Brain microvascular endothelial cell (primary cell): ENCODE results near the gene MBOAT2.
A peak's percentile ranks its signal among the peaks of the same experiment; 100 is the strongest.
"Not testable (repeated sequence)": the region's sequence is repeated elsewhere in the genome, so short reads cannot be mapped to it uniquely, and the experiment has no call there.

ENCODE experiments used
- DNase-seq: peaks from one replicate; pipeline ENCODE4 v3.0.0-alpha.2; 2020
- H3K27ac ChIP-seq: fragments of 250-450 bp; sonication (Bioruptor Pico); 2 replicates; pipeline ENCODE4 v1.5.1; 2020; ENCODE audit warnings: mild to moderate bottlenecking, moderate library complexity
- H3K27me3 ChIP-seq: fragments of 250-450 bp; sonication (Bioruptor Pico); replicated peaks from 2 replicates; pipeline ENCODE4 v1.5.1; 2020; ENCODE audit warnings: mild to moderate bottlenecking
- H3K36me3 ChIP-seq: fragments of 250-450 bp; sonication (Bioruptor Pico); replicated peaks from 2 replicates; pipeline ENCODE4 v1.5.1; 2020; ENCODE audit warnings: mild to moderate bottlenecking
- H3K4me3 ChIP-seq: 2 replicates; pipeline ENCODE4 v1.5.1; 2011; ENCODE audit warnings: low read depth, mild to moderate bottlenecking, control low read depth, low read length, moderate library complexity
- CTCF ChIP-seq: IDR thresholded peaks from 2 replicates; pipeline ENCODE4 v1.5.1; 2011; ENCODE audit warnings: low read depth, mild to moderate bottlenecking, moderate library complexity, low read length, control low read depth, inconsistent platforms; ENCODE audit errors: missing control alignments
- in situ Hi-C: cut with HindIII; loops from 2 replicates; pipeline ENCODE4 v1.10.0; 2017; ENCODE audit warnings: low sequenced_read_pairs, low pct_ligation_motif_present

Gene MBOAT2

DNA sequence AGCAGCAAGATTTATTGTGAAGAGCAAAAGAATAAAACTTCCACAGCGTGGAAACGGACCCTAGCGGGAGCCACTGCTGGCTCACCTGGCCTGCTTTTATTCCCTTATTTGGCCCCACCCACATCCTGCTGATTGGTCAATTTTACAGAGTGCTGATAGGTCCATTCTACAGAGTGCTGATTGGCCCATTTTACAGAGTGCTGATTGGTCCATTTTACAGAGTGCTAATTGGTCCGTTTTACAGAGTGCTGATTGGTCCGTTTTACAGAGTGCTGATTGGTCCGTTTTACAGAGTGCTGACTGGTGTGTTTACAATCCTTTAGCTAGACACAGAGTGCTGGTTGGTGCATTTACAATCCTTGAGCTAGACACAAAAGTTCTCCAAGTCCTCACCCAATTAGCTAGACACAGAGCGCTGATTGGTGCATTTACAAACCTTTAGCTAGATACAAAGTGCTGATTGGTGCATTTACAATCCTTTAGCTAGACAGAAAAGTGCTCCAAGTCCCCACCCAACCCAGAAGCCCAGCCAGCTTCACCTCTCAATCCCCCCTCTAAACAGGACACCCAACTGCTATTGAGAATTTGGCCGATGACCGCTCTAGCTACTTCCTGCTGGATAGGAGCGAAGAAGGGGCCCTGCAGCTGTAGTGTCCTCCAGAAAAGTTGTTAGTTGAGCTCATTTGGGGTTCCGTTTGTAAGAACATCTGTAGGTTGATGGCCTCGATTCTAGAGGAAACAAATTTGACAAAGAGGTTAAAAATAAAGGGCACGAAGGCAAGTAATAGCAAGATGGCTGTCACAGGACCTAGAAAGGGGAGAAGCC is 108.2 kb downstream of the MBOAT2 start:
- H3K27me3 ChIP-seq, DNase-seq, H3K4me3 ChIP-seq, H3K36me3 ChIP-seq, H3K27ac ChIP-seq: not testable (repeated sequence)
- in situ Hi-C loops, result loop anchor here (25.0 kb wide), 1 partner anchor 217 kb away; no protein-coding TSS in a partner anchor

DNA sequence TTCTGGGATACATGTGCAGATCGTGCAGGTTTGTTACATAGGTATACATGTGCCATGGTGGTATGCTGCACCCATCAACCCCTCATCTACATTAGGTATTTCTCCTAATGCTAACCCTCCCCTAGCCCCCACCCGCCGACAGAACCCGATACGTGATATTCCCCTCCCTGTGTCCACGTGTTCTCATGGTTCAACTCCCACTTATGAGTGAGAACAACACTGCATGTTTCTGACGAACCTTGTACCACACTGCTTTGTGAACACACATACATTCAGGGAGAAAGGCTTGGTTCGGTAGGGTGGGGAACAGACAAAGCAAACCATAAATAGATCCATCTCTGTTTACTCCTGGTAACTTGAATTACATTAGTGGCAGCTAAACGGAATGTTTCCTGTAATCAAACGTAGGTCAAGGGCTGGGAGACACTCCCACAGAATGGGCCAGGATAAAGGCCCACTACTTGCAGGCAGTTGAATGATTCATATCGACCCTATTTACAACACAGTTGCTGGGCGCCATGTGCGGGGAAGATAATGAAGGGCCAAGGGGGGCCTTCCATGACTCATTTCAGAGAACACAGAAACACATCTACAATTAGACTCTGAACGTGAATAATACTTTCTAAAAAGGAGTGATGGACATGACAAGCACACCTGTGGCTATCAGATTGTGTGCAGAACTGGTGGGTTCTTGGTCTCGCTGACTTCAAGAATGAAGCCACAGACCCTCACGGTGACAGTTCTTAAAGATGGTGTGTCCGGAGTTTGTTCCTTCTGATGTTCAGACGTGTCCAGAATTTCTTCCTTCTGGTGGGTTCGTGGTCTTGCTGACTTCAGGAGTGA is 109.3 kb downstream of the MBOAT2 start:
- H3K4me3 ChIP-seq, result no peak overlapping the region
- H3K27ac ChIP-seq, result no peak overlapping the region
- H3K27me3 ChIP-seq, result no peaks in the 10 kb centered on the region
- in situ Hi-C loops, result loop anchor here (25.0 kb wide), 1 partner anchor 218 kb away; no protein-coding TSS in a partner anchor
- peaks cover 9% of the 10 kb centered on the region for H3K36me3 ChIP-seq
- TF ChIP-seq CTCF, result no peak
- peak; percentile 4 for DNase-seq

DNA sequence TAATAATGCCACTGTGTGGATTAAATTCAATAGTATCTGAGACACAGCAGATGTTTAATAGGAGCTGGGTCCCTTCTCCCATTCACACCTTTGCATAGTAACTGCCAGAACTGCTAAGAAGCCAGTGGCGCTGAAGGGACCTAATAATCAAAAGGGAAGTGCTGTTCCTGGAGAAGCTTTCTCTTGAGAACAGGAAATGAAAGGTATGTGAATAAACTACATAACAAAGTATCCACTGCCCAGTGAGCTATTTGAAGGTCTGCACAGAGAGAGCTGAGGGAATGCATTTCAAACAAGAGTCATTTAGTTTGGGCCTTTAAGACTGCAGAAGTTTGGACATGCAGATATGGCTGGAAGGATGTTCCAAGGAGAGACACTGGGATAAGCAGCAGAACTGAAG is 110.0 kb downstream of the MBOAT2 start:
- no peak for TF ChIP-seq CTCF
- Histone ChIP-seq H3K27me3 (no peaks in the 10 kb centered on the region), H3K4me3 (no peak overlapping the region), H3K36me3 (peaks cover 9% of the 10 kb centered on the region), H3K27ac (no peak overlapping the region)
- DNase-seq, result no peak
- in situ Hi-C loops, result loop anchor here (25.0 kb wide), 1 partner anchor 219 kb away; no protein-coding TSS in a partner anchor

DNA sequence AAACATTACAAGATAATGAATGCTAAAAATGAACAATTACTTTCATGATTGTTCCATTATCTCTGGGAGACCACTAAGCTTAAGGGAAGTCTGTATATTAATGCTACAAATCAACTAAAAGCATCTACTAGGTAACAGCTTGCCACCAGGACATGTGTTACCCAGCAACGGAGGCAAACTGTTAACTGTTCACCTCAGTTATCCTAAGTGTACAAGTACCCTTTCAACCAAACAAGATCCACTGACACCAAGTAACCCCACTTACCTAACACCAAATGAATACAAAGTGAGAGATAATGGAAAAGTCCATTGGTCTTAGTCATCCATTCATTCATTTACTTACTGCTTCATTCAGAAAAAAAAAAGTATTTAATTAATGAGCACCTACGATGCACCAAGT is 111.4 kb downstream of the MBOAT2 start:
- TF ChIP-seq CTCF, result no peak
- no peak for DNase-seq
- H3K27me3 ChIP-seq, result no peaks in the 10 kb centered on the region
- peaks cover 9% of the 10 kb centered on the region for H3K36me3 ChIP-seq
- in situ Hi-C loops, result loop anchor here (25.0 kb wide), 1 partner anchor 220 kb away; no protein-coding TSS in a partner anchor
- H3K27ac ChIP-seq, result no peak overlapping the region
- no peak overlapping the region for H3K4me3 ChIP-seq

DNA sequence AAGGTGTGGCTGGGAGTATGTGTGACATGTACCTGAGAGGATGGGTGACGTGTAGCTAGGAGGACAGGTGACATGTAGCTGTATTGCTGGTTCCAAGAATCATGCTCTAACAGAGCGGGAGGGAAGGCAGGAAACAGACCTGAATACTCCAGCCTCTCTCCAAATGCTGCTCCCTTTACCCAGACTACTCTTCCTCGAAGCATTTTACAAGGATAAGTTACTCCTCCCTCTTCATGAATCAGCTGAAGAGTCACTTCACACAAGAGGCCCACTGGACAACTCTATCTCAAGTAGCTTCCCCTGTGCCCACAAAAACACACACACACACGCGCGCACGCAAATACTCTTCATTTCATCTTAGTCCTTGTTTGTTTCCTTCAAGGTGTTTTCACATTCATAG is 113.5 kb downstream of the MBOAT2 start:
- no peak for TF ChIP-seq CTCF
- Histone ChIP-seq H3K27ac (no peak overlapping the region), H3K36me3 (peaks cover 5% of the 10 kb centered on the region), H3K27me3 (no peaks in the 10 kb centered on the region), H3K4me3 (no peak overlapping the region)
- in situ Hi-C loops, result loop anchor here (25.0 kb wide), 1 partner anchor 222 kb away; no protein-coding TSS in a partner anchor
- no peak for DNase-seq

GRCh38 chr2:8888963-8889362 is 114.5 kb downstream of the MBOAT2 start:
- no peak for DNase-seq
- Histone ChIP-seq H3K4me3 (no peak overlapping the region), H3K27ac (no peak overlapping the region), H3K27me3 (no peaks in the 10 kb centered on the region), H3K36me3 (no peaks in the 10 kb centered on the region)
- in situ Hi-C loops, result loop anchor here (25.0 kb wide), 1 partner anchor 223 kb away; no protein-coding TSS in a partner anchor
- TF ChIP-seq CTCF, result no peak
